HUES64 (cell line): ENCODE results near the gene RALGPS2.
"Not testable (repeated sequence)": the region's sequence is repeated elsewhere in the genome, so short reads cannot be mapped to it uniquely, and the experiment has no call there.

Experiments
- H3K27ac ChIP-seq: 2 replicates; pipeline ENCODE4 v1.7.0; 2013; ENCODE audit warnings: low read depth, low read length, inconsistent platforms
- H3K27me3 ChIP-seq: 2 replicates; pipeline ENCODE4 v1.6.1; 2013; ENCODE audit warnings: mild to moderate bottlenecking, low read length; ENCODE audit not compliant: insufficient read depth
- H3K36me3 ChIP-seq: 2 replicates; pipeline ENCODE4 v1.6.1; 2013; ENCODE audit warnings: mild to moderate bottlenecking, low read length; ENCODE audit not compliant: insufficient read depth
- H3K4me1 ChIP-seq: 2 replicates; pipeline ENCODE4 v1.6.1; 2013; ENCODE audit warnings: mild to moderate bottlenecking, low read length, moderate library complexity; ENCODE audit not compliant: insufficient read depth
- H3K4me3 ChIP-seq: 2 replicates; pipeline ENCODE4 v1.5.1; 2013; ENCODE audit warnings: mild to moderate bottlenecking, low read length, moderate library complexity
- H3K9ac ChIP-seq: 2 replicates; pipeline ENCODE4 v1.6.1; 2013; ENCODE audit warnings: mild to moderate bottlenecking, low read depth, low read length
- H3K9me3 ChIP-seq: 2 replicates; pipeline ENCODE4 v1.6.1; 2013; ENCODE audit warnings: low read depth, low read length; ENCODE audit not compliant: insufficient read depth
- WGBS: fragments of 150-250, 120-280 bp; methylation state at CpG from one replicate; pipeline ENCODE4 v1.1.7; 2013; ENCODE audit warnings: missing lambda C conversion rate; 5-methylcytosine and 5-hydroxymethylcytosine counted together

Gene RALGPS2

DNA sequence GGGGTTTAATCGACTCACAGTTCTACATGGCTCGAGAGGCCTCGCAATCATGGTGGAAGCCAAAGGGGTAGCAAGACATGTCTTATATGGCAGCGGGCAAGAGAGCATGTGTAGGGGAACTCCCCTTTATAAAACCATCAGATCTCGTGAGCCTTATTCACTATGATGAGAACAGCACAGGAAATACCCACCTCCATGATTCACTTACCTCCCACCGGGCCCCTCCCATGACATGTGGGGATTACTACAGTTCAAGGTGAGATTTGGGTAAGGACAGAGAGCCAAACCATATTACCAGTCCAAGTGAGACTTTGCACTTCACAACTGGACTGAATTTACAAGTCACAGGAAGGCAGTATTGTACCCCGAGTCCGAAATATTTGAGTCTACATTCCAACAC is 219.7 kb downstream of the RALGPS2 start:
- Histone ChIP-seq H3K36me3 (no peaks in the 10 kb centered on the region), H3K9me3 (no peaks in the 10 kb centered on the region), H3K27ac (no peak overlapping the region), H3K27me3 (no peaks in the 10 kb centered on the region), H3K9ac (no peak overlapping the region), H3K4me1 (peaks cover 16% of the 10 kb centered on the region; the same call in 1 of the 2 replicates), H3K4me3 (no peak overlapping the region)
- WGBS = 95% methylated on average over 8 of the region's 8 CpGs

DNA sequence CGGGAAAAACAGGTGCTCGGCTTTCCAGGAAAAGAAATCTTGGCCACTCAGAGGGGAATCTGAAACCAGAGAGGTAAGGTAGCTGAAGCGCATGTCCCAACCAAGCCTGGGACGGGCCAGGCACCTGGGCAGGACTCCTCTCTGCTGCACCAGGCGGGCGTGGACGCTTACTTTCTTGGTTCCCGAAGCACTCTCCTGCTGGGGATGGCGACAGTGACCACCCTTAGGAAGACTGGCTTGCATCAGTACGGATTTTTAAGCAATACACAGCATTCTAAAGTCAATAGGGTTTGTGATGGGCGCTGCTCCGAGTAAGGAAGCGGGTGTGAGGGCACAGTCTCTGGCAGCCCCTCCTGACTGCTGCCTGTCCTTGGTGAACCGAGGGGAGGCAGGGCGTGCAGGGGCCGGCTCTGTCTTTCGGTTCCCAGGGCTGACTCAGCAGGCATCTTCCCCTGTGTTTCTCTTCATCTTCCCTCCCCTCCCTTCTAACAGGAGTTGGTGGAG is 220.8 kb downstream of the RALGPS2 start:
- Histone ChIP-seq H3K9me3 (no peaks in the 10 kb centered on the region), H3K27me3 (no peaks in the 10 kb centered on the region), H3K4me3 (no peak overlapping the region), H3K9ac (no peak overlapping the region), H3K4me1 (peaks cover 16% of the 10 kb centered on the region; the same call in 1 of the 2 replicates), H3K27ac (no peak overlapping the region), H3K36me3 (no peaks in the 10 kb centered on the region)
- 68% methylated on average over 17 of the region's 17 CpGs for WGBS

DNA sequence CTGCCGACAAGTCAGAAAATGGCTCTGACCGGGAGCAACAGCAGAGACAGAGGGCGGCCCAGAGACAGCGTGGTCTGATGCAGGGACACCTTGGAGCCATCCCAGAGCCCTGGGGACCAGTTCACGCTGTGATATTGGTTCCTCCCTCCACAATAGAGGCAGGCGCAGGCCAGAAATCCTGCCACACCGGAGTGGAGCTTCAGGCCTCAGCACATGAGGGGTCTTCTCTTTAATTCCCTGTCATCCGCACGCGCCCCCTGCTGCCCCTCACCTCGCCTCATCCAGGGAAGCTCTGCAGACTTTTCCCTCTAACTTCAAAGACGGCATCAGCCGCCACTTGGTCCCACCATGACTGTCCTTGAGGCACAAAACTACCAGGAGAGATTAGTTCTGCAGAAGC is 221.4 kb downstream of the RALGPS2 start:
- H3K9me3 ChIP-seq = no peaks in the 10 kb centered on the region
- no peaks in the 10 kb centered on the region for H3K27me3 ChIP-seq
- no peak overlapping the region for H3K9ac ChIP-seq
- no peaks in the 10 kb centered on the region for H3K36me3 ChIP-seq
- peaks cover 16% of the 10 kb centered on the region; the same call in 1 of the 2 replicates for H3K4me1 ChIP-seq
- H3K4me3 ChIP-seq = no peak overlapping the region
- no peak overlapping the region for H3K27ac ChIP-seq
- 83% methylated on average over 13 of the region's 13 CpGs for WGBS

DNA sequence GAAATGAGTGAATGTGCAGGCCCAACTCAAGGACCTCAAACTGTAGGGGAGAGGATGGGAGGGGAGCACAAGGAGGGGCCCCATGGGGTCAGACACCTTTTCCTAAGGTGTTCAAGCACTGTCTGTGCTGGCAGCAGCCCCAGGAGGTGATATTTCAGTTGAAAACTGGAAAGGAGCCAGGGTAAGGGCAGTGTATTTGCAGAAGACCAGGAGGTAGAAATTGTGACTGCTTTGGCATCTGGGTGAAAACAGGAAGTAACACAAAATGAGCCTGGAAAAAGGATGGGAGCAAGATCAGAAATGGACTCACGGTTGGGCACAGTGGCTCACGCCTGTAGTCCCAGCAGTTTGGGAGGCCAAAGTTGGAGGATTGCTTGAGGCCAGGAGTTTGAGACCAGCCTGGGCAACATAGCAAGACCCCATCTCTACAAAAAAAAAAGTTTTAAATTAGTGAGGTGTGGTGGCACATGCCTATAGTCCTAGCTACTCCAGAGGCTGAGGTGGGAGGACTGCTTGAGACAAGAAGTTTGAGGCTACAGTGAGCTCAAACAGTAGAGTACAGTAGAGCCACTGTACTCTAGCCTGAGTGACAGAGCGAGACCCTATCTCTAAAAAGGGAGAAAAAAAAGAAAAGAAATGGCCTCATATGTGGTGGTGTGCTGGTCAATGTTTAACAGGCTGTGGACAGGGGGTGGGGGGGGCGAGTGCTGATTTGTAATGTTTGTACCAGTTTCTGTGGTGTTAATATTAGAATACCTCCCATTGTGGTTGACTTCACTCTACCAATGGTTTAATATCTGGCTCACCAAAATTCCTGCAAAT is 222.0 kb downstream of the RALGPS2 start:
- Histone ChIP-seq H3K9ac (no peak overlapping the region), H3K4me3 (no peak overlapping the region), H3K4me1 (peaks cover 16% of the 10 kb centered on the region; the same call in 1 of the 2 replicates), H3K36me3 (no peaks in the 10 kb centered on the region), H3K27me3 (no peaks in the 10 kb centered on the region), H3K27ac (no peak overlapping the region), H3K9me3 (no peaks in the 10 kb centered on the region)
- 94% methylated on average over 4 of the region's 4 CpGs for WGBS

DNA sequence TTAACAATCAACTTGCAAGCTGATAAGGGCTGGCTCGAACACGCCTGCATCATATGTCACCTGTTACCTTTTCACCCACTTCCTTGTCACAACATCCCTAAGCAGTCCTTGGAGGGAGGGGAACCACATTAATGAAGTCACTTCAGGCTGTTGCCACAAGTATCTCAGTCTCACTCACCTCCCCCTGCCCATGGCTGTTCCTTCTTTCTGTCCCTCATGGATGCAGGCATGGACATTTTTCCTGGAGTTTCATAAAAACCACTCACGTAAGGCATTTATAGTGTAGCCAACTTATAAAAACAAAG is 222.6 kb downstream of the RALGPS2 start:
- no peaks in the 10 kb centered on the region for H3K27me3 ChIP-seq
- no peak overlapping the region for H3K27ac ChIP-seq
- no peaks in the 10 kb centered on the region for H3K9me3 ChIP-seq
- H3K36me3 ChIP-seq = no peaks in the 10 kb centered on the region
- peaks cover 14% of the 10 kb centered on the region; the same call in 1 of the 2 replicates for H3K4me1 ChIP-seq
- H3K4me3 ChIP-seq = no peak overlapping the region
- WGBS = 92% methylated on average over 3 of the region's 3 CpGs
- H3K9ac ChIP-seq = no peak overlapping the region

DNA sequence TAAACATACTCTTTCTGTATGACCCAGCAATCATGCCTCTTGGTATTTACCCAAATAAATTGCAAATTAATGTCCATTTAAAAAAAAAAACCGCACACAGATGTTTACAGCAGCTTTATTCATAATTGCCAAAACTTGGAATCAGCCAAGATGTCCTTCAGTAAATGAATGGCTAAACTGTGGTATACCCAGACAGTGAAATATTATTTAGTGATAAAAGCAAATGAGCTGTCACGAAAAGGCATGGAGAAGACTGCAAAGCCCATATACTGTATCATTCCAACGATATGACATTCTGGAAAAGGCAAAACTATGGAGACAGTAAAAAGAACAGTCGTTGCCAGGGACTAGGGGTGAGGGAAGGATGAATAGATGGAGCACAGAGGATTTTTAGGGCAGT is 223.6 kb downstream of the RALGPS2 start:
- Histone ChIP-seq H3K27me3 (no peaks in the 10 kb centered on the region), H3K4me3 (no peak overlapping the region), H3K9me3 (no peaks in the 10 kb centered on the region), H3K4me1 (peaks cover 9% of the 10 kb centered on the region; the same call in 1 of the 2 replicates), H3K36me3 (no peaks in the 10 kb centered on the region), H3K9ac (no peak overlapping the region), H3K27ac (no peak overlapping the region)
- 95% methylated on average over 4 of the region's 4 CpGs for WGBS

DNA sequence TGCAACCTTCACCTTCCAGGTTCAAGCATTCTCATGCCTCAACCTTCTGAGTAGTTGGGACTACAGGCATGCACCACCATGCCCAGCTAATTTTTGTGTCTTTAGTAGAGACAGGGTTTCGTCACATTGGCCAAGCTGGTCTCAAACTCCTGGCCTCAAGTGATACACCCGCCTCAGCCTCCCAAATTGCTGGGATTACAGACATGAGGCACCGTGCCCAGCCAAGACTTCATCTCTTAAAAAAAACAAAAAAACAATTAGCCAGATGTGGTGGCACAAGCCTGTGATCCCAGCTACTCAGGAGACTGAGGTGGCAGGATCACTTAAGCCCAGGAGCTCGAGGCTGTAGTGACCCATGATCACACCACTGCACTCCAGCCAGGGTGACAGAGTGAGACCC is 224.8 kb downstream of the RALGPS2 start:
- not testable (repeated sequence) for H3K27me3 ChIP-seq, H3K36me3 ChIP-seq, H3K4me3 ChIP-seq, H3K27ac ChIP-seq, H3K9me3 ChIP-seq, H3K9ac ChIP-seq, H3K4me1 ChIP-seq
- 90% methylated on average over 4 of the region's 4 CpGs for WGBS

DNA sequence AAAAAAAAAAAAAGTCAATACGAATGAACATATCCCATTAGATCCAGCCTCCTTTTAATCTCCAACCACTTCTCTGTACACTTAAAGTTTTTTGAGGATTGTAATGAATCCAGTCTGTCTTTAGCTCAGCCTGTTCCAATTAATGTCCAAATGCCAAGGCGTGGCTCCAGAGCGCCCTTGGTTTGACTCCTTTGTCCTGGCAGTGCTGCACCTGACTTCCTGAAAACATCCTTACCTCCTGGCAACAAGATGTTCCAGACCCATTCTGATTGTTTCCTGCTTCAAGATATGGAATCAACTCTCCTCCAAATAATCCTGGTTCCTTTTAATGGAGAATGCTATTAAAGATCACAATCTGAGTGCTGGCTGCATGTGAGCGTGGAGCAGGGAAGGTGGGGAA is 226.6 kb downstream of the RALGPS2 start:
- Histone ChIP-seq H3K9ac (no peak overlapping the region), H3K4me3 (no peak overlapping the region), H3K9me3 (no peaks in the 10 kb centered on the region), H3K4me1 (no peaks in the 10 kb centered on the region), H3K36me3 (no peaks in the 10 kb centered on the region), H3K27me3 (no peaks in the 10 kb centered on the region), H3K27ac (no peak overlapping the region)
- WGBS = 96% methylated on average over 3 of the region's 4 CpGs

DNA sequence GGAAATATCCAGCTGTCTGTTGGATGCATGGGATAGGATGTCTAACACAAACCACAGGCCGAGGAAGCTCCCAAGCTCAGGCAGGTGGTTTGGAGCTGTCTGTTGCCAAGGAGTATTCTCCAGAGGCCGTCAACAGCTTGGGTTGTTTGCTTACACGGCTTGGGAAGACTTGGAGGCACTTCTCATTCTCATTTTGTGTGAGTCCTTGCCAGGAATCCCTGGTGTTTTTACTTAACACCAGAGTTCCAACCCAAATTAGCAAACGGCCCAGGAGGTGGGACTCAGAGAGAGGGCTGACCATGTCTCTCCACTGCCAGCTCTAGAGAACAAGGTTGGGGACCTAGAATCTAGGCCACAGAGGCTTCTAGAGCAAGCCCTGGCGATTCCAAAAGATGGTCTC is 228.0 kb downstream of the RALGPS2 start:
- Histone ChIP-seq H3K4me3 (no peak overlapping the region), H3K9ac (no peak overlapping the region), H3K9me3 (no peaks in the 10 kb centered on the region), H3K27ac (no peak overlapping the region), H3K36me3 (no peaks in the 10 kb centered on the region), H3K27me3 (no peaks in the 10 kb centered on the region), H3K4me1 (no peaks in the 10 kb centered on the region)
- 85% methylated on average over 5 of the region's 5 CpGs for WGBS

DNA sequence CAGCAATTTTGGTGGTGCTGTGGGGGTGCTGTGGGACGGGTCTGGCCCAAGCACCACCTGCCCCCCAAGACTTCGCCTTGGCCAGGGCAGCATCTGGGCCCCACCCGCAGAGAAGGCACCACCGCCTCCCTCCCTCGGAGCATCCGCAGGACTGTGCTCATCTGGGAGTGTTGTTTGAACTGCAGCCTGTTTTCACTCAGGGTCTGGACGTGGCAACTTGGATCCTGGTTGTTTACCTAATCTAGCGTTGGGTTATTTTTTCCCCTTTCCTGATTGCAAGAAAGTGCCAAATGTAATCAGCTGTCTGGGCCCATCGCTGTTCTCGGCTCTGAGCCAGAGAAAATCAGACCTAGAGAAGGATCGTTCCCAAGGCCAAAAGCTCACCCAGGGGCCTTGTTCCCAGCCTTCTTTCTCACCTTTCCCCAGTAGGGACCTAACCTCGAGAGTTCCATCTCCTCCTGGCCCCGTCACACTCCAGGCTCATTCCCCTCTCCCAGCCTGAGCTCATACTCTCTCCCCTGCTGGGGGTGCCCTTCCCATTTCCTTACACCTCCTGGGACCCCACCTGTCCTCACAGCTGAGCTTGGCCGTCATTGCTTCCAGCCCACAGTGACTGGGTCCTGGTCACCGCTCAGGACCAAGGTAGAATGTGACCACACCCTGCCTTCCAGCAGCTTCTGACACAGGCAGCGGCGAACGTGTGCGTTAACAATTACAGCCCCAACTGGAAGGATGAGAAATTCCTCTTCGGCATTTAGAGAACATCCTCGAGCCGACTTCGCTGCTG is 228.7 kb downstream of the RALGPS2 start:
- H3K27me3 ChIP-seq = no peaks in the 10 kb centered on the region
- H3K27ac ChIP-seq = no peak overlapping the region
- no peaks in the 10 kb centered on the region for H3K36me3 ChIP-seq
- WGBS = 94% methylated on average over 23 of the region's 23 CpGs
- no peaks in the 10 kb centered on the region for H3K4me1 ChIP-seq
- H3K4me3 ChIP-seq = no peak overlapping the region
- no peaks in the 10 kb centered on the region for H3K9me3 ChIP-seq
- H3K9ac ChIP-seq = no peak overlapping the region

DNA sequence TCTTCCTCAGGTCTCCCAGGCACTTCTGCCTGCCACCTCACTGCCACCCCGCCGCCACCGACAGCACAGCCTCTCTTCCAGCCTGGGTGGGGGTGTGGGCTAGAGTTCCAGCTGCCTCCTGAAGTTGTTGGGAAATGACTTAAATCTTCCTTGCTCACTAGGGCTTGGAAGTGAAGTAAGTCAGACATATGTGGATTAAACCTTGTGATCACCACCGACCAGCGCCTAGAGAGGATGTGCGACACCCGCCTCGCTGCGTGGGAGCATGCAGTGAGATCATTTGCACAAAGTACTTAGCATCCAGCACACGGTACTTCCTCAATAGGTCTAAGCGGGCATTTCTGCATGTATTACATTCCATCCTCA is 229.3 kb downstream of the RALGPS2 start:
- H3K36me3 ChIP-seq = no peaks in the 10 kb centered on the region
- no peak overlapping the region for H3K9ac ChIP-seq
- 96% methylated on average over 11 of the region's 11 CpGs for WGBS
- H3K9me3 ChIP-seq = no peaks in the 10 kb centered on the region
- no peak overlapping the region for H3K4me3 ChIP-seq
- H3K4me1 ChIP-seq = no peaks in the 10 kb centered on the region
- H3K27ac ChIP-seq = no peak overlapping the region
- no peaks in the 10 kb centered on the region for H3K27me3 ChIP-seq
